IMR-90 (cell line): ENCODE measurements around the gene TEC. TPM values are rescaled to one million over a fixed set of nuclear protein-coding genes. Genes with fewer than 3 reads are reported as not detected.

ENCODE experiments used
- ATAC-seq: fragments of 200-7000 bp; cut with Tn5 transposase; 2 replicates; pipeline ENCODE4 v1.9.1; 2020; ENCODE audit warnings: low read depth, mild to moderate bottlenecking, moderate library complexity
- BruUV-seq: library from RNA; stranded (reverse); fragments of 400-500 nt; replicated peaks from 2 replicates; lab custom pipeline; 2021; lab: Mats Ljungman, UMichigan
- CTCF ChIA-PET: fragments of 300-600 bp; formaldehyde crosslinking; extraction: SDS; loops from one replicate; lab custom pipeline; 2021; ENCODE audit warnings: antibody characterized with exemption; lab: Yijun Ruan, JAX
- POLR2A ChIA-PET: fragments of 300-600 bp; sonication (Branson Sonifier 250); formaldehyde crosslinking; loops from one replicate; lab custom pipeline; 2022; ENCODE audit warnings: antibody characterized with exemption; ENCODE audit not compliant: unreplicated experiment; lab: Charles Lee
- DNase-seq: peaks from one replicate; pipeline ENCODE4 v3.0.0; 2013
- H2AFZ ChIP-seq: replicated peaks from 2 replicates; pipeline ENCODE3; 2013; ENCODE audit warnings: low read length, mild to moderate bottlenecking; ENCODE audit not compliant: poor library complexity
- H2AK5ac ChIP-seq: 2 replicates; pipeline ENCODE4 v1.6.1; 2013; ENCODE audit warnings: low read depth, low read length, inconsistent platforms
- H2AK9ac ChIP-seq: replicated peaks from 2 replicates; pipeline ENCODE3; 2013; ENCODE audit warnings: mild to moderate bottlenecking, low read depth, low read length, moderate library complexity; ENCODE audit not compliant: poor library complexity
- H2BK120ac ChIP-seq: 2 replicates; pipeline ENCODE4 v1.6.1; 2013; ENCODE audit warnings: low read depth, low read length, inconsistent platforms
- H2BK15ac ChIP-seq: 3 replicates; pipeline ENCODE4 v1.6.1; 2013; ENCODE audit warnings: low read depth, low read length, inconsistent platforms
- H2BK20ac ChIP-seq: 2 replicates; pipeline ENCODE4 v1.6.1; 2013; ENCODE audit warnings: low read depth, mild to moderate bottlenecking, inconsistent platforms, low read length, moderate library complexity
- H2BK5ac ChIP-seq: 2 replicates; pipeline ENCODE4 v1.6.1; 2013; ENCODE audit warnings: mild to moderate bottlenecking, low read depth, low read length, inconsistent platforms; ENCODE audit not compliant: poor library complexity, severe bottlenecking
- H3K14ac ChIP-seq: replicated peaks from 2 replicates; pipeline ENCODE4 v1.6.1; 2013; ENCODE audit warnings: low read depth, low read length, inconsistent platforms
- H3K18ac ChIP-seq: 2 replicates; pipeline ENCODE4 v1.6.1; 2013; ENCODE audit warnings: low read depth, low read length, control low read depth
- H3K23ac ChIP-seq: 2 replicates; pipeline ENCODE4 v1.6.1; 2013; ENCODE audit warnings: low read depth, low read length, inconsistent platforms
- H3K27ac ChIP-seq: 2 replicates; pipeline ENCODE4 v1.5.1; 2013; ENCODE audit warnings: mild to moderate bottlenecking, control low read depth, low read length; ENCODE audit not compliant: insufficient read depth
- H3K27me3 ChIP-seq: 2 replicates; pipeline ENCODE4 v1.6.1; 2013; ENCODE audit warnings: low read length; ENCODE audit not compliant: control insufficient read depth, insufficient read depth
- H3K36me3 ChIP-seq: 2 replicates; pipeline ENCODE4 v1.6.1; 2013; ENCODE audit warnings: low read length, mixed read lengths; ENCODE audit not compliant: control insufficient read depth, insufficient read depth
- H3K4ac ChIP-seq: 2 replicates; pipeline ENCODE4 v1.6.1; 2013; ENCODE audit warnings: low read depth, low read length, inconsistent platforms
- H3K4me1 ChIP-seq: 2 replicates; pipeline ENCODE4 v1.6.1; 2013; ENCODE audit warnings: low read length, mixed read lengths; ENCODE audit not compliant: control insufficient read depth, insufficient read depth
- H3K4me2 ChIP-seq: 2 replicates; pipeline ENCODE4 v1.6.1; 2013; ENCODE audit warnings: low read depth, mild to moderate bottlenecking, control low read depth, low read length, moderate library complexity
- H3K4me3 ChIP-seq: 2 replicates; pipeline ENCODE4 v1.5.1; 2013; ENCODE audit warnings: low read depth, mild to moderate bottlenecking, control low read depth, low read length, moderate library complexity; ENCODE audit not compliant: insufficient read depth
- H3K56ac ChIP-seq: 2 replicates; pipeline ENCODE4 v1.6.1; 2013; ENCODE audit warnings: low read length, inconsistent platforms; ENCODE audit not compliant: insufficient read depth; ENCODE audit errors: extremely low read depth
- H3K79me1 ChIP-seq, 2 experiments: 2 replicates each; pipeline ENCODE4 v1.6.1; 2013; ENCODE audit warnings: low read length in 2 of 2, inconsistent platforms in 1 of 2, low read depth in 1 of 2
- H3K9ac ChIP-seq: 2 replicates; pipeline ENCODE4 v1.6.1; 2013; ENCODE audit warnings: low read depth, low read length, control low read depth
- H3K9me1 ChIP-seq: 2 replicates; pipeline ENCODE4 v1.6.1; 2013; ENCODE audit warnings: low read length, inconsistent platforms; ENCODE audit not compliant: insufficient read depth
- H3K9me3 ChIP-seq: 2 replicates; pipeline ENCODE4 v1.6.1; 2013; ENCODE audit warnings: low read length; ENCODE audit not compliant: control insufficient read depth, insufficient read depth
- H4K20me1 ChIP-seq: 2 replicates; pipeline ENCODE4 v1.6.1; 2013; ENCODE audit warnings: low read length, inconsistent platforms; ENCODE audit not compliant: insufficient read depth
- H4K5ac ChIP-seq: 2 replicates; pipeline ENCODE4 v1.6.1; 2013; ENCODE audit warnings: mild to moderate bottlenecking, low read depth, low read length, control low read depth
- H4K8ac ChIP-seq, 2 experiments: 2 replicates each; pipeline ENCODE4 v1.6.1; 2013; ENCODE audit warnings: low read depth in 2 of 2, low read length in 2 of 2, control low read depth in 1 of 2, inconsistent platforms in 1 of 2
- H4K91ac ChIP-seq: 2 replicates; pipeline ENCODE4 v1.6.1; 2013; ENCODE audit warnings: low read depth, low read length, inconsistent platforms; ENCODE audit not compliant: insufficient read depth
- BHLHE40 ChIP-seq: fragments of 150-350 bp; IDR thresholded peaks from 2 replicates; pipeline ENCODE4 v1.6.1; 2016; ENCODE audit warnings: mild to moderate bottlenecking, low read depth, low read length
- CEBPB ChIP-seq: IDR thresholded peaks from 2 replicates; pipeline ENCODE4 v1.6.1; 2012; ENCODE audit warnings: low read depth, low read length, improper control_type of control experiment
- CHD1 ChIP-seq: IDR thresholded peaks from 2 replicates; pipeline ENCODE4 v1.6.1; 2012; ENCODE audit warnings: low read depth, low read length, improper control_type of control experiment
- FOS ChIP-seq: fragments of 150-350 bp; IDR thresholded peaks from 2 replicates; pipeline ENCODE4 v1.6.1; 2016; ENCODE audit warnings: low read depth, low read length
- MAFK ChIP-seq: IDR thresholded peaks from 2 replicates; pipeline ENCODE4 v1.6.1; 2012; ENCODE audit warnings: low read depth, low read length, improper control_type of control experiment
- MAZ ChIP-seq: IDR thresholded peaks from 2 replicates; pipeline ENCODE4 v1.6.1; 2012; ENCODE audit warnings: low read depth, mild to moderate bottlenecking, low read length, improper control_type of control experiment, moderate library complexity, borderline replicate concordance
- MXI1 ChIP-seq: IDR thresholded peaks from 2 replicates; pipeline ENCODE4 v1.6.1; 2012; ENCODE audit warnings: low read depth, mild to moderate bottlenecking, low read length, moderate library complexity, borderline replicate concordance
- NFE2L2 ChIP-seq: fragments of 150-350 bp; IDR thresholded peaks from 2 replicates; pipeline ENCODE4 v1.6.1; 2016; ENCODE audit warnings: low read depth, mild to moderate bottlenecking, low read length
- POLR2A ChIP-seq: IDR thresholded peaks from 2 replicates; pipeline ENCODE4 v1.6.1; 2012; ENCODE audit warnings: mild to moderate bottlenecking, low read depth, low read length
- RAD21 ChIP-seq: IDR thresholded peaks from 2 replicates; pipeline ENCODE4 v1.6.1; 2012; ENCODE audit warnings: low read length, improper control_type of control experiment
- RCOR1 ChIP-seq: IDR thresholded peaks from 2 replicates; pipeline ENCODE4 v1.6.1; 2012; ENCODE audit warnings: mild to moderate bottlenecking, low read length, improper control_type of control experiment; ENCODE audit not compliant: insufficient replicate concordance
- RFX5 ChIP-seq: IDR thresholded peaks from 2 replicates; pipeline ENCODE4 v1.8.0; 2012; ENCODE audit warnings: low read depth, mild to moderate bottlenecking, low read length, moderate library complexity
- SMC3 ChIP-seq: fragments of 150-350 bp; IDR thresholded peaks from 2 replicates; pipeline ENCODE4 v1.6.1; 2016; ENCODE audit warnings: low read depth, mild to moderate bottlenecking, antibody characterized with exemption, low read length, moderate library complexity
- WGBS, 2 experiments: methylation state at CpG; one replicate each; pipeline versions ENCODE4 v1.1.5 to v1.1.7; 2013; ENCODE audit warnings: missing lambda C conversion rate in 2 of 2; ENCODE audit not compliant: insufficient read length in 1 of 2; ENCODE audit errors: extremely low coverage in 2 of 2; 5-methylcytosine and 5-hydroxymethylcytosine counted together
- dilution Hi-C: fragments of 300-500 bp; cut with HindIII; formaldehyde crosslinking; loops from one replicate; pipeline ENCODE4 v1.14.3; 2018; ENCODE audit warnings: low sequenced_read_pairs; ENCODE audit not compliant: unreplicated experiment
- in situ Hi-C: fragments of 300-500 bp; cut with MboI; formaldehyde crosslinking; loops from 3 replicates; pipeline ENCODE4 v1.14.3; 2019; ENCODE audit warnings: low sequenced_read_pairs, inconsistent platforms, mixed read lengths
- intact Hi-C: fragments of 100-400 bp; cut with micrococcal nuclease; formaldehyde crosslinking; loops from 2 replicates; pipeline ENCODE4 v1.10.0; 2022
- polyA plus RNA-seq, 3 experiments: library from polyadenylated mRNA; depleted of rRNA; stranded (reverse); fragments of >200 nt; gene quantifications; 2 replicates each; pipeline ENCODE4 v1.2.3, GENCODE V29; 2012; ENCODE audit warnings: low replicate concordance in 1 of 3
- total RNA-seq: library from RNA; depleted of rRNA; stranded (reverse); fragments of >200 nt; gene quantifications from 2 replicates; pipeline ENCODE4 v1.2.3, GENCODE V29; 2012
- TF ChIP-seq, protein P1 (sequence below): fragments of 150-350 bp; IDR thresholded peaks from 2 replicates; pipeline ENCODE4 v1.6.1; 2017; ENCODE audit warnings: mild to moderate bottlenecking, antibody characterized with exemption, low read length, low read depth
- TF ChIP-seq, protein P2 (sequence below): fragments of 150-350 bp; IDR thresholded peaks from 2 replicates; pipeline ENCODE4 v1.6.1; 2016; ENCODE audit warnings: low read depth, mild to moderate bottlenecking, low read length, moderate library complexity, borderline replicate concordance
- TF ChIP-seq, protein P3 (sequence below): conservative IDR thresholded peaks from 2 replicates; pipeline ENCODE4 v1.5.1; 2012; ENCODE audit warnings: mild to moderate bottlenecking, low read depth, low read length, improper control_type of control experiment

TEC gene
- total and polyA plus RNA-seq, 2 of the 4 experiments (the other 2 are of a cell fraction) = 0.39 to 0.54 TPM

DNA sequence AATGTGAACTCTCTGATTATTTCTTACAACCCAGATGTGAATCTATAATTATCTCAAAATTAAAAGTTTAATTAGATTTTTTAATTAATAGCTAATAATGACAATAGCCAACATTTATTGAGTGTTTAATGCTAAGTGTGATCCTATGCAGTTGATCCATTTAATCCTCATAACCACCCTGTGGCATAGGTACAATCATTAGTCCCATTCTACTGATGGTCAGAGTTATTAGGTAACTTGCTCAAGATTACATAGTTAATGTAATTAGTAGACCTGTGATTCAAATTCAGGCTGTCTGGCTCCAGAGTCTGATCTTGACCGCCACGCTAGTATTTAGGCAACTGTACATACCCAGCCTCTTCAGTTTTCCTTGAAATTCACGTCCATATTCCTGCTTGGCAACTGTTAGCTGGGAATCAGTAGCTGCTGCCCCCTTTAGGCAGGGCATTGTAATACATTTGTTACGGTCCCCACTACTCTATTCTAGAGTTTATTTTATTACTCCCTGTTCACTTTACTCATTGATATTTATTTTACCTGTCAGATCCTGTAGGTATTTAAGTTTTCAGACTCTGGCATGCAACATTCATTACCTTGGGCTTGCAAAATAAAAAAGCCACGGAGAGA lies 20.6 kb upstream of the TEC start:
- ChIA-PET CTCF (interaction anchor here (0.6 to 1.3 kb wide), 5 partner anchors 8 to 231 kb away, joined by 3 to 5 read pairs (median 4); no protein-coding TSS in a partner anchor), POLR2A (no interaction called here)
- Histone ChIP-seq H3K9ac (no peak overlapping the region), H3K27me3 (peaks cover 2% of the 10 kb centered on the region), H3K9me1 (no peaks in the 10 kb centered on the region), H3K4me3 (no peak overlapping the region), H2BK5ac (no peak overlapping the region), H2AK9ac (no peak overlapping the region), H2AFZ (no peak overlapping the region), H3K14ac (no peak overlapping the region), H2BK120ac (no peak overlapping the region), H4K20me1 (no peaks in the 10 kb centered on the region), H3K9me3 (no peaks in the 10 kb centered on the region), H2AK5ac (no peak overlapping the region), H4K8ac (no peak overlapping the region), H3K4ac (no peak overlapping the region), H2BK20ac (no peak overlapping the region), H3K36me3 (no peaks in the 10 kb centered on the region), H4K91ac (no peak overlapping the region), H3K79me1 (no peaks in the 10 kb centered on the region), H3K18ac (no peak overlapping the region), H3K27ac (no peak overlapping the region), H4K5ac (no peak overlapping the region), H3K4me2 (no peak overlapping the region), H3K4me1 (no peaks in the 10 kb centered on the region), H3K56ac (no peak overlapping the region), H2BK15ac (no peak overlapping the region), H3K23ac (no peak overlapping the region)
- no peak for DNase-seq
- intact Hi-C loops = no loop called here
- WGBS, 2 experiments = 29% methylated on average over 1 of the region's 5 CpGs; no CpG with 5 or more reads in 1 of the 2 experiments
- ATAC-seq = peak; percentile 70
- in situ Hi-C loops = no loop called here
- TF ChIP-seq MAZ (no peak), POLR2A (no peak), MAFK (no peak), RFX5 (no peak), RCOR1 (no peak), MXI1 (no peak), RAD21 (peak; percentile 44), CEBPB (no peak), NFE2L2 (no peak), FOS (no peak), SMC3 (no peak), BHLHE40 (no peak), CHD1 (no peak)
- TF ChIP-seq, protein P1, sequence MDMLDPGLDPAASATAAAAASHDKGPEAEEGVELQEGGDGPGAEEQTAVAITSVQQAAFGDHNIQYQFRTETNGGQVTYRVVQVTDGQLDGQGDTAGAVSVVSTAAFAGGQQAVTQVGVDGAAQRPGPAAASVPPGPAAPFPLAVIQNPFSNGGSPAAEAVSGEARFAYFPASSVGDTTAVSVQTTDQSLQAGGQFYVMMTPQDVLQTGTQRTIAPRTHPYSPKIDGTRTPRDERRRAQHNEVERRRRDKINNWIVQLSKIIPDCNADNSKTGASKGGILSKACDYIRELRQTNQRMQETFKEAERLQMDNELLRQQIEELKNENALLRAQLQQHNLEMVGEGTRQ = no peak
- TF ChIP-seq, protein P2, sequence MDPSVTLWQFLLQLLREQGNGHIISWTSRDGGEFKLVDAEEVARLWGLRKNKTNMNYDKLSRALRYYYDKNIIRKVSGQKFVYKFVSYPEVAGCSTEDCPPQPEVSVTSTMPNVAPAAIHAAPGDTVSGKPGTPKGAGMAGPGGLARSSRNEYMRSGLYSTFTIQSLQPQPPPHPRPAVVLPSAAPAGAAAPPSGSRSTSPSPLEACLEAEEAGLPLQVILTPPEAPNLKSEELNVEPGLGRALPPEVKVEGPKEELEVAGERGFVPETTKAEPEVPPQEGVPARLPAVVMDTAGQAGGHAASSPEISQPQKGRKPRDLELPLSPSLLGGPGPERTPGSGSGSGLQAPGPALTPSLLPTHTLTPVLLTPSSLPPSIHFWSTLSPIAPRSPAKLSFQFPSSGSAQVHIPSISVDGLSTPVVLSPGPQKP = no peak
- TF ChIP-seq, protein P3, sequence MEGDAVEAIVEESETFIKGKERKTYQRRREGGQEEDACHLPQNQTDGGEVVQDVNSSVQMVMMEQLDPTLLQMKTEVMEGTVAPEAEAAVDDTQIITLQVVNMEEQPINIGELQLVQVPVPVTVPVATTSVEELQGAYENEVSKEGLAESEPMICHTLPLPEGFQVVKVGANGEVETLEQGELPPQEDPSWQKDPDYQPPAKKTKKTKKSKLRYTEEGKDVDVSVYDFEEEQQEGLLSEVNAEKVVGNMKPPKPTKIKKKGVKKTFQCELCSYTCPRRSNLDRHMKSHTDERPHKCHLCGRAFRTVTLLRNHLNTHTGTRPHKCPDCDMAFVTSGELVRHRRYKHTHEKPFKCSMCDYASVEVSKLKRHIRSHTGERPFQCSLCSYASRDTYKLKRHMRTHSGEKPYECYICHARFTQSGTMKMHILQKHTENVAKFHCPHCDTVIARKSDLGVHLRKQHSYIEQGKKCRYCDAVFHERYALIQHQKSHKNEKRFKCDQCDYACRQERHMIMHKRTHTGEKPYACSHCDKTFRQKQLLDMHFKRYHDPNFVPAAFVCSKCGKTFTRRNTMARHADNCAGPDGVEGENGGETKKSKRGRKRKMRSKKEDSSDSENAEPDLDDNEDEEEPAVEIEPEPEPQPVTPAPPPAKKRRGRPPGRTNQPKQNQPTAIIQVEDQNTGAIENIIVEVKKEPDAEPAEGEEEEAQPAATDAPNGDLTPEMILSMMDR = peak; percentile 53
- dilution Hi-C loops = no loop called here
- BruUV-seq = no TSS peak
